Tibial artery (tissue), 4 donors: ENCODE measurements around the gene EEA1.

Experiments used
- DNase-seq, 2 donors: peaks; one replicate each; pipeline ENCODE4 v3.0.0-alpha.2; 2019
- H3K27ac ChIP-seq, 2 donors: fragments of 200-600 bp; sonication (generic) in 1 of 2; 1 replicate in 1 of 2; 2 replicates in 1 of 2; pipeline ENCODE4 v1.5.1; 2018 to 2019; ENCODE audit warnings: mild to moderate bottlenecking in 1 of 2
- H3K27me3 ChIP-seq, 2 donors: fragments of 200-600 bp; sonication (generic) in 1 of 2; one replicate each; pipeline versions ENCODE4 v1.5.1 to v1.6.0; 2016 to 2019
- H3K36me3 ChIP-seq, 3 donors: fragments of 200-600 bp; sonication (generic) in 2 of 3; one replicate each; pipeline ENCODE4 v1.5.1; 2016 to 2019; ENCODE audit warnings: mild to moderate bottlenecking in 2 of 3
- H3K4me1 ChIP-seq, 4 donors: fragments of 200-600 bp; sonication (generic) in 2 of 4; 1 replicate in 3 of 4; 2 replicates in 1 of 4; pipeline ENCODE4 v1.5.1; 2016 to 2019
- H3K4me3 ChIP-seq, 2 donors: fragments of 200-600 bp; sonication (generic) in 1 of 2; 1 replicate in 1 of 2; 2 replicates in 1 of 2; pipeline ENCODE4 v1.5.1; 2018 to 2019; ENCODE audit warnings: mild to moderate bottlenecking in 2 of 2
- H3K9me3 ChIP-seq, 3 donors: fragments of 200-600 bp; sonication (generic) in 1 of 3; one replicate each; pipeline ENCODE4 v1.5.1; 2016 to 2019
- CTCF ChIP-seq, 2 experiments: fragments of 200-600 bp in 1 of 2; fragments of 450-650 bp in 1 of 2; IDR thresholded peaks; one replicate each; pipeline ENCODE4 v1.5.1; 2017 to 2019; ENCODE audit warnings: antibody characterized with exemption in 2 of 2, mild to moderate bottlenecking in 1 of 2, moderate library complexity in 1 of 2
- intact Hi-C: fragments of 100-400 bp; cut with DNase I; formaldehyde crosslinking; loops from one replicate; pipeline ENCODE4 v1.15.0; 2023; ENCODE audit warnings: low total_unique reads

The EEA1 gene

GRCh38 chr12:92735131-92735721 lies 193.9 kb downstream of the EEA1 start:
- no peak overlapping the region for H3K27ac ChIP-seq
- no peaks in the 10 kb centered on the region for H3K9me3 ChIP-seq
- no peaks in the 10 kb centered on the region for H3K36me3 ChIP-seq
- no peak overlapping the region for H3K4me3 ChIP-seq
- intact Hi-C loops, result no loop called here
- TF ChIP-seq CTCF (IDR thresholded peaks at IDR 0.05), result no peak
- DNase-seq, result no peak
- H3K27me3 ChIP-seq, result no peaks in the 10 kb centered on the region
- H3K4me1 ChIP-seq, result peaks cover 0 to 9% (median 7%) of the 10 kb centered on the region in 4 donors

- Histone ChIP-seq H3K9me3 (no peaks in the 10 kb centered on the region), H3K36me3 (no peaks in the 10 kb centered on the region), H3K4me1 (peaks cover 0 to 9% (median 7%) of the 10 kb centered on the region in 4 donors), H3K27me3 (no peaks in the 10 kb centered on the region), H3K27ac (no peak overlapping the region), H3K4me3 (no peak overlapping the region)
- no peak for TF ChIP-seq CTCF (IDR thresholded peaks at IDR 0.05)
- intact Hi-C loops, result no loop called here
- DNase-seq, result no peak
Measured at GRCh38 chr12:92733661-92734060, 195.4 kb downstream of the EEA1 start.

GRCh38 chr12:92733181-92733580 lies 195.9 kb downstream of the EEA1 start:
- H3K36me3 ChIP-seq, result no peaks in the 10 kb centered on the region
- H3K27me3 ChIP-seq, result no peaks in the 10 kb centered on the region
- intact Hi-C loops, result no loop called here
- DNase-seq, result no peak
- H3K4me1 ChIP-seq, result peaks cover 0 to 9% (median 7%) of the 10 kb centered on the region in 4 donors
- no peaks in the 10 kb centered on the region for H3K9me3 ChIP-seq
- no peak for TF ChIP-seq CTCF (IDR thresholded peaks at IDR 0.05)
- H3K4me3 ChIP-seq, result no peak overlapping the region
- H3K27ac ChIP-seq, result no peak overlapping the region

DNA sequence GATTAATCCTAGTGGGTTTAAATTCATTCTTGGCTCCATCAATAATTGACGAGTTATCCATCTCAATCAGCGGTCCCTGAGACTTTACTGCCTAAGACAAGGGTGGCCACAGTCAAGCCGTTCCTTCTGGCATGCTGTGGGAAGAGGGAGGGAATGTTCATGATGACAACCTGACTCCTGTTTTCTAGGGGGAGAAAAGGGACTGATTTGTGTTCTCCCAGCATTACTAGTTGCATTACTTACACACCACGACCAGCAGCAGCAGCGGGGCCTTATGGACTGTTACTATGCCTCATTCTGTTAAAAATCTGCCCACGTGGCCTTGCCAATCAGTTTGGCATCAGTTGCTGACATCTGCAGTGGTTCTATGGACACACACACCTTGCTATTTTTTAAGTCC lies 196.4 kb downstream of the EEA1 start:
- Histone ChIP-seq H3K27ac (no peak overlapping the region), H3K36me3 (no peaks in the 10 kb centered on the region), H3K9me3 (no peaks in the 10 kb centered on the region), H3K27me3 (no peaks in the 10 kb centered on the region), H3K4me1 (peaks cover 0 to 9% (median 7%) of the 10 kb centered on the region in 4 donors), H3K4me3 (no peak overlapping the region)
- intact Hi-C loops, result no loop called here
- no peak for DNase-seq
- no peak for TF ChIP-seq CTCF (IDR thresholded peaks at IDR 0.05)

GRCh38 chr12:92732216-92732615 lies 196.9 kb downstream of the EEA1 start:
- H3K36me3 ChIP-seq, result no peaks in the 10 kb centered on the region
- no peak overlapping the region for H3K27ac ChIP-seq
- intact Hi-C loops, result no loop called here
- H3K9me3 ChIP-seq, result no peaks in the 10 kb centered on the region
- DNase-seq, result no peak
- H3K4me3 ChIP-seq, result no peak overlapping the region
- no peaks in the 10 kb centered on the region for H3K27me3 ChIP-seq
- H3K4me1 ChIP-seq, result peaks cover 0 to 9% (median 7%) of the 10 kb centered on the region in 4 donors
- TF ChIP-seq CTCF (IDR thresholded peaks at IDR 0.05), result no peak

DNA sequence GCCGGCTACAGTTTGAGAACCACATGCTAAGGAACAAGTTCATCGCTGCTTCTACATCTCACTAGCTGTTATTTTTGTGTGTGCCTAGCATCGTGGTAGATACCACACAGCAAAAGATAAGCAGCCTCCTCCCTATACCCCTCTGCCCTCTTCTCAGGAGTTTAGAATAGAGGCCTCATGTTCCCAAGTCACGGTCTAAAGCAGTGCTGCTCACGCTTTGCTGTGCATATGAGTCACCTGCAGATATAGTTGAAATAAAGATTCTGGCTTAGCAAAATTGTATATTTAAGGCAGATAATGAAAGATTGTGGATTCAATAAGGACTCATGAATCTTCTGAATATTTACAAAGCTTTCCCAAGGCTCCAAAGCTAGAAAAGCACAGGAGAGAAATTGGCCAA lies 198.3 kb downstream of the EEA1 start:
- no peaks in the 10 kb centered on the region for H3K27me3 ChIP-seq
- peaks cover 0 to 9% (median 7%) of the 10 kb centered on the region in 4 donors for H3K4me1 ChIP-seq
- intact Hi-C loops, result no loop called here
- H3K27ac ChIP-seq, result no peak overlapping the region
- no peaks in the 10 kb centered on the region for H3K9me3 ChIP-seq
- TF ChIP-seq CTCF (IDR thresholded peaks at IDR 0.05), result no peak
- H3K36me3 ChIP-seq, result no peaks in the 10 kb centered on the region
- no peak overlapping the region for H3K4me3 ChIP-seq
- DNase-seq, result no peak
